IPS DF 4.7 (cell line): ENCODE data around the gene SLC44A5.
"Not testable (repeated sequence)": the region's sequence is repeated elsewhere in the genome, so short reads cannot be mapped to it uniquely, and the experiment has no call there.

Experiments
- DNase-seq: peaks from one replicate; pipeline ENCODE4 v3.0.0-alpha.2; 2013; ENCODE audit warnings: low spot score; ENCODE audit errors: extremely low read depth

The SLC44A5 gene

GRCh38 chr1:75375476-75376447 lies 235.2 kb downstream of the SLC44A5 start:
- DNase-seq = not testable (repeated sequence)

GRCh38 chr1:75373542-75374159 lies 237.3 kb downstream of the SLC44A5 start:
- DNase-seq = no peak

- no peak for DNase-seq
Measured at GRCh38 chr1:75366595-75366994, 244.3 kb downstream of the SLC44A5 start.

GRCh38 chr1:75361260-75361659 lies 249.7 kb downstream of the SLC44A5 start:
- no peak for DNase-seq

- DNase-seq = not testable (repeated sequence)
Measured at GRCh38 chr1:75354267-75354666, 256.6 kb downstream of the SLC44A5 start.

- DNase-seq = no peak
Measured at GRCh38 chr1:75353051-75353450, 257.9 kb downstream of the SLC44A5 start.

- DNase-seq = no peak
Measured at GRCh38 chr1:75345538-75346292, 265.2 kb downstream of the SLC44A5 start.

- no peak for DNase-seq
Measured at GRCh38 chr1:75342786-75343185, 268.1 kb downstream of the SLC44A5 start.

GRCh38 chr1:75341537-75341936 lies 269.4 kb downstream of the SLC44A5 start:
- DNase-seq = no peak

GRCh38 chr1:75338616-75339483 lies 272.1 kb downstream of the SLC44A5 start:
- no peak for DNase-seq

GRCh38 chr1:75334876-75335389 lies 276.0 kb downstream of the SLC44A5 start:
- no peak for DNase-seq

- no peak for DNase-seq
Measured at GRCh38 chr1:75330624-75331023, 280.3 kb downstream of the SLC44A5 start.

GRCh38 chr1:75328691-75329090 lies 282.2 kb downstream of the SLC44A5 start:
- no peak for DNase-seq

GRCh38 chr1:75327395-75327794 lies 283.5 kb downstream of the SLC44A5 start:
- DNase-seq = no peak

GRCh38 chr1:75317976-75318375 lies 292.9 kb downstream of the SLC44A5 start:
- DNase-seq = no peak

GRCh38 chr1:75316230-75316629 lies 294.7 kb downstream of the SLC44A5 start:
- DNase-seq = no peak

- no peak for DNase-seq
Measured at GRCh38 chr1:75312620-75313019, 298.3 kb downstream of the SLC44A5 start.

- no peak for DNase-seq
Measured at GRCh38 chr1:75310067-75310466, 300.8 kb downstream of the SLC44A5 start.

- no peak for DNase-seq
Measured at GRCh38 chr1:75308365-75308764, 302.5 kb downstream of the SLC44A5 start.

- no peak for DNase-seq
Measured at GRCh38 chr1:75305061-75305460, 305.9 kb downstream of the SLC44A5 start.

- no peak for DNase-seq
Measured at GRCh38 chr1:75293270-75293669, 317.6 kb downstream of the SLC44A5 start.
